GM08714 (cell line): ENCODE results near the gene C20orf141.
"Not testable (repeated sequence)": the region's sequence is repeated elsewhere in the genome, so short reads cannot be mapped to it uniquely, and the experiment has no call there.

Experiments
- H3K4me3 ChIP-seq: fragments of 200-500 bp; sonication (Bioruptor generic); 2 replicates; pipeline ENCODE4 v1.5.1; 2014; ENCODE audit warnings: mild to moderate bottlenecking, low read length, inconsistent platforms
- ZNF274 ChIP-seq: IDR thresholded peaks from 2 replicates; pipeline ENCODE4 v1.6.1; 2012; ENCODE audit warnings: mild to moderate bottlenecking, low read depth, low read length

The C20orf141 gene

GRCh38 chr20:2814587-2815051 is at the start of gene C20orf141:
Gene C20orf141, plus strand, starts transcription at chr20:2814987. Its CDS starts 198 bp downstream, at chr20:2815185.
- no peak within 1 kb of the TSS for H3K4me3 ChIP-seq
- no peak for TF ChIP-seq ZNF274

- TF ChIP-seq ZNF274: no peak
- H3K4me3 ChIP-seq: no peak overlapping the region
These were observed 46.8 kb upstream of the C20orf141 start for GRCh38 chr20:2767768-2768631.

DNA sequence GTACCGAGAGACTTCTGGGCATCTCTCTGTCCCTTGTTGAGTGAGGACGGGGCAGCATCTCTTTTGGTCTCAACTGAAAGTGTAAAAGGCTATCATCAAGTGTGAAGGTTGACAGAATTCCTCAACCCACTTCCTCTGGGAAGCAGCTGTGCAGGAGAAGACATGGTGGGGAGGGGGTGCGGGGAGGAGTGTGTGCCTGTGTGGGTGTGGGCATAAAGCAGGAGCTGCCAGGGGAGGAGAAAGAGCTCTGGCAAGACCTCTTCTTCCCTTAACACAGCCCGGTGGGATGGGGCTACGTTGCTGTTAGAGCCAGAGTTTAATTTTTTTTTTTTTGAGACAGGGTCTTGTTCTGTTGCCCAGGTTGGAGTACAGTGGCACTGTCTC is 46.2 kb upstream of the C20orf141 start:
- TF ChIP-seq ZNF274: no peak
- H3K4me3 ChIP-seq: no peak overlapping the region

DNA sequence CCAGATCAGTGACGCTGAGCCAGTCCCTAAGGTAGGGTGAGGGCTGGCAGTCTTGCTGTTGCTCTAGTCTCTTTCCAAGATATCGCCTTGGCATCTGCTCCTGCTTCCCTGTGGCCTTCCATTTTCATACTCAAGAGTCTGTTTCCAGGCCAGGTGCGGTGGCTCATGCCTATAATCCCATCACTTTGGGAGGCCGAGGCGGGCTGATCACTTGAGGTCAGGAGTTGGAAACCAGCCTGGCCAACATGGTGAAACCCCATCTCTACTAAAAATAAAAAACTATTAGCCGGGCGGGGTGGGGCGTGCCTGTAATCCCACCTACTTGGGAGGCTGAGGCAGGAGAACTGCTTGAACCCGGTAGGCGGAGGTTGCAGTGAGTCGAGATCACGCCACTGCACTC is 44.7 kb upstream of the C20orf141 start:
- H3K4me3 ChIP-seq: not testable (repeated sequence)

DNA sequence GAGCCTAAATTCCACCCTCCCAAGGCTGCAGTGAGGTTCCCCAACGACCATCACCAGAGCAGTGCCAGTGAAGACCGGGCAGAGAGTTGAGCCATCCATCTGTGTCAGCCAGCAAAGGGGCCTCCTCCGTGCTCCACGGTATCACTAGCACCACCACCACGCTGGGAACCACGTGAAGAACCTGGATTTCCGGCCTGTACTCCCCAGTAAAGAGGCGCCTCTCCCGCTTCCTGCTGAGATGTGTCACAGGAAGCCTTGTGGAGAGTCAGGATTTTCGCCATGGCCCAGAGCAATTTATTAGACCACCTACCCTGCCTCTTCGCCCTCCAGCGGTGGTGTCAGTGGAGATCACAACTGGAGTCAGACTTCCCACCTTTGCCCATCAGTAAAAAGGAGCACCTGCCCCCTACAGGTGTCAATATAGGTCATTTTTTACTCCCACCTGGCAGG is 43.1 kb upstream of the C20orf141 start:
- H3K4me3 ChIP-seq: no peak overlapping the region
- no peak for TF ChIP-seq ZNF274

DNA sequence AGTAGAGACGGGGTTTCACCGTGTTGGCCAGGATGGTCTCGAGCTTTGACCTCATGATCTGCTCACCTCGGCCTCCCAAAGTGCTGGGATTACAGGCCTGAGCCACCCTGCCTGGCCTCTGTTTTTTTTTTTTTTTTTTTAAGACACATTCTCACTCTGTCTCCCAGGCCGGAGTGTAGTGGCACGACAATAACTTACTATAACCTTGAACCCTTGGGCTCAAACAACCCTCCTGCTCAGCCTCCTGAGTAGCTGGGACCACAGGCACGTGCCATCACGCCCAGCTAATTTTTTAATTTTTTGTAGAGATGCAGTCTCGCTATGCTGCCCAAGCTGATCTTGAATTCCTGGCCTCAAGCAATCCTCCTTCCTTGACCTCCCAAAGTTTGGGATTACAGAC is 41.0 kb upstream of the C20orf141 start:
- no peak overlapping the region for H3K4me3 ChIP-seq
- TF ChIP-seq ZNF274: no peak

GRCh38 chr20:2775139-2775538 is 39.6 kb upstream of the C20orf141 start:
- H3K4me3 ChIP-seq: no peak overlapping the region
- TF ChIP-seq ZNF274: no peak

- H3K4me3 ChIP-seq: no peak overlapping the region
- no peak for TF ChIP-seq ZNF274
These were observed 36.0 kb upstream of the C20orf141 start for GRCh38 chr20:2778602-2779321.

- H3K4me3 ChIP-seq: no peak overlapping the region
- TF ChIP-seq ZNF274: no peak
These were observed 33.8 kb upstream of the C20orf141 start for GRCh38 chr20:2780948-2781347.

DNA sequence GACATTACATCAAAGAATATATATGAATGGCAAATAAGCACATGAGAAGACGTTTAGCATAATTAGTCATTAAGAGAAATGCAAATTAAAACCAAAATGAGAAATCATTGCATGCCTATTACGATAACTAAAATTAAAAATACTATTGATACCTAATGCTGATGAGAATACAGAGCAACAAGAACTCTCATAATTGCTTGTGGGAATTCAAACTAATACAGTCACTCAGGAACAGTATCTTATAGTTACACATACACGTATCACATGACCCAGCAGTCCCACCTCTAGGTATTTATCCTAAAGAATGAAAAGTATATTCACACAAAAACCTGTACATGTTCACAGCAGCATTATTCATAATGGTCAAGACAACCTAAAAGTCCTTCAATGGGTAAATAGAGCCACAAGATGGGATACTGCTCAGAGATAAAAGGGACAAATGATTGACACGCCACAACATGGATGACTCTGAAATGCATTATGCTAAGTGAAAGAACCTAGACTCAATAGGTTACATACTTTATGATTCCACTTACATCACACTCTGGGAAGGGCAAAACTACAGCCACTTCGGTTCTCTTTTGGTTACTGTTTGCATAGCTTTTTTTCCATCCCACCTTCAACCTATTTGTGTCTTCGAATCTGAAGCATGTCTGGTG is 30.8 kb upstream of the C20orf141 start:
- no peak overlapping the region for H3K4me3 ChIP-seq
- no peak for TF ChIP-seq ZNF274

DNA sequence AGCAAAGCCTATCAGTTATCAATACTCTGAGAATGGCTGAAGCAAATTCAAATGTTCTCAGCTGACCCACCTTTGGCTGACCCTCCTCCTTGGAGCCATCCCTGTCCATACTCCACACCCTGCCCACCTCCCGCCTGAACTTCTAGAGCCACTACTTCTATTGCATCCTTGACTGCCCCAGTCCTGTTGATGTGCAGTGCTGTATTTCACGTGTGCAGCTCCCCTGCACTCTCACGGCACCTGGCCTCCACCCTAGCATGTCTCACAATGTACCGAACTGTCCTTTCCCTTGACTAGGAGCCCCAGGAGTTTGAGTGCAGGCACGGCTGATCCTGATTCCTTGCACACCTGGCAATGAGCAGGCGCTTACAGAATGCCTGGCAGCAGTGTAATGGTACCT is 21.3 kb upstream of the C20orf141 start:
- H3K4me3 ChIP-seq: no peak overlapping the region
- no peak for TF ChIP-seq ZNF274

GRCh38 chr20:2794202-2794748 is 20.5 kb upstream of the C20orf141 start:
- no peak for TF ChIP-seq ZNF274
- no peak overlapping the region for H3K4me3 ChIP-seq

GRCh38 chr20:2794866-2795447 is 19.8 kb upstream of the C20orf141 start:
- TF ChIP-seq ZNF274: no peak
- H3K4me3 ChIP-seq: no peak overlapping the region

- no peak for TF ChIP-seq ZNF274
These were observed 19.3 kb upstream of the C20orf141 start for GRCh38 chr20:2795451-2795850.

More at GRCh38 chr20:2795451-2795850, 19.3 kb upstream of the C20orf141 start:
- H3K4me3 ChIP-seq: no peak overlapping the region
